H9 (cell line): ENCODE results near the gene COASY. TPM values are rescaled to one million over a fixed set of nuclear protein-coding genes. Genes with fewer than 3 reads are reported as not detected.

Experiments used
- DNase-seq: peaks from one replicate; pipeline ENCODE4 v3.0.0-alpha.2; 2017
- H2AFZ ChIP-seq: one replicate; pipeline ENCODE4 v1.6.1; 2013; ENCODE audit warnings: mild to moderate bottlenecking, low read length, control low read depth, moderate library complexity
- H2AK5ac ChIP-seq: 2 replicates; pipeline ENCODE4 v1.6.1; 2013; ENCODE audit warnings: low read length, control low read depth, mixed read lengths; ENCODE audit not compliant: insufficient read length
- H2BK120ac ChIP-seq: one replicate; pipeline ENCODE4 v1.6.1; 2013; ENCODE audit warnings: low read depth, mild to moderate bottlenecking, low read length, control low read depth, inconsistent platforms; ENCODE audit not compliant: poor library complexity, severe bottlenecking
- H2BK12ac ChIP-seq: 2 replicates; pipeline ENCODE4 v1.6.1; 2013; ENCODE audit warnings: low read length, control low read depth, mixed read lengths, low read depth; ENCODE audit not compliant: insufficient read length
- H2BK15ac ChIP-seq: 2 replicates; pipeline ENCODE4 v1.6.1; 2013; ENCODE audit warnings: low read depth, low read length, control low read depth
- H2BK20ac ChIP-seq: one replicate; pipeline ENCODE4 v1.6.1; 2013; ENCODE audit warnings: low read depth, mild to moderate bottlenecking, low read length, control low read depth, inconsistent platforms; ENCODE audit not compliant: poor library complexity, severe bottlenecking
- H2BK5ac ChIP-seq: 2 replicates; pipeline ENCODE4 v1.6.1; 2013; ENCODE audit warnings: low read length, control low read depth, mixed read lengths; ENCODE audit not compliant: insufficient read length
- H3K14ac ChIP-seq: 2 replicates; pipeline ENCODE4 v1.6.1; 2013; ENCODE audit warnings: low read length, control low read depth; ENCODE audit not compliant: insufficient read depth
- H3K18ac ChIP-seq: 2 replicates; pipeline ENCODE4 v1.6.1; 2013; ENCODE audit warnings: low read depth, mild to moderate bottlenecking, mixed read lengths, low read length, control low read depth; ENCODE audit not compliant: insufficient read length
- H3K23ac ChIP-seq: 2 replicates; pipeline ENCODE4 v1.6.1; 2013; ENCODE audit warnings: low read length, control low read depth, mixed read lengths, low read depth; ENCODE audit not compliant: insufficient read length
- H3K23me2 ChIP-seq: 2 replicates; pipeline ENCODE4 v1.6.1; 2013; ENCODE audit warnings: low read depth, mild to moderate bottlenecking, mixed read lengths, low read length, control low read depth; ENCODE audit not compliant: insufficient read length, poor library complexity, severe bottlenecking
- H3K27ac ChIP-seq: 2 replicates; pipeline ENCODE4 v1.5.1; 2013; ENCODE audit warnings: low read length, control low read depth, mixed read lengths, low read depth; ENCODE audit not compliant: insufficient read length
- H3K27me3 ChIP-seq: 2 replicates; pipeline ENCODE4 v1.6.1; 2013; ENCODE audit warnings: low read length, control low read depth, inconsistent platforms; ENCODE audit not compliant: insufficient read depth
- H3K4ac ChIP-seq: 2 replicates; pipeline ENCODE4 v1.6.1; 2013; ENCODE audit warnings: low read depth, mild to moderate bottlenecking, control low read depth, inconsistent platforms, low read length, moderate library complexity
- H3K4me1 ChIP-seq: 2 replicates; pipeline ENCODE4 v1.6.1; 2013; ENCODE audit warnings: low read length, control low read depth, inconsistent platforms; ENCODE audit not compliant: insufficient read depth
- H3K4me2 ChIP-seq: 2 replicates; pipeline ENCODE4 v1.6.1; 2013; ENCODE audit warnings: low read length, control low read depth, mixed read lengths; ENCODE audit not compliant: insufficient read length, insufficient read depth
- H3K56ac ChIP-seq: 2 replicates; pipeline ENCODE4 v1.6.1; 2013; ENCODE audit warnings: low read depth, mild to moderate bottlenecking, mixed read lengths, low read length, control low read depth; ENCODE audit not compliant: insufficient read length
- H3K79me1 ChIP-seq: 2 replicates; pipeline ENCODE4 v1.6.1; 2013; ENCODE audit warnings: low read depth, mild to moderate bottlenecking, moderate library complexity, low read length, control low read depth, inconsistent platforms; ENCODE audit not compliant: insufficient read depth, poor library complexity, severe bottlenecking
- H3K79me2 ChIP-seq: 2 replicates; pipeline ENCODE4 v1.6.1; 2013; ENCODE audit warnings: low read length, control low read depth, inconsistent platforms; ENCODE audit not compliant: insufficient read depth
- H3K9ac ChIP-seq: 2 replicates; pipeline ENCODE4 v1.6.1; 2013; ENCODE audit warnings: low read length, control low read depth, mixed read lengths; ENCODE audit not compliant: insufficient read length; ENCODE audit errors: extremely low read depth
- H3K9me3 ChIP-seq: one replicate; pipeline ENCODE4 v1.6.1; 2013; ENCODE audit warnings: low read depth, low read length, inconsistent platforms; ENCODE audit not compliant: control insufficient read depth
- H3T11ph ChIP-seq: one replicate; pipeline ENCODE4 v1.6.1; 2013; ENCODE audit warnings: mild to moderate bottlenecking, low read length, control low read depth, inconsistent platforms
- H4K20me1 ChIP-seq: one replicate; pipeline ENCODE4 v1.6.1; 2013; ENCODE audit not compliant: control insufficient read depth, insufficient read length, insufficient read depth
- H4K5ac ChIP-seq: 2 replicates; pipeline ENCODE4 v1.6.1; 2013; ENCODE audit warnings: low read depth, mild to moderate bottlenecking, mixed read lengths, low read length, control low read depth; ENCODE audit not compliant: insufficient read length
- H4K8ac ChIP-seq: replicated peaks from 2 replicates; pipeline ENCODE4 v1.6.1; 2013; ENCODE audit warnings: low read length, control low read depth, mixed read lengths, low read depth; ENCODE audit not compliant: insufficient read length
- H4K91ac ChIP-seq: 2 replicates; pipeline ENCODE4 v1.6.1; 2013; ENCODE audit warnings: low read depth, mild to moderate bottlenecking, moderate library complexity, mixed read lengths, low read length, control low read depth; ENCODE audit not compliant: insufficient read length
- H3K27ac Mint-ChIP-seq, 3 experiments: 2 replicates in 2 of 3; 3 replicates in 1 of 3; pipeline ENCODE4 v1.8.0; 2020 to 2021; ENCODE audit warnings: mixed read lengths in 3 of 3, mild to moderate bottlenecking in 1 of 3, moderate library complexity in 1 of 3
- H3K27me3 Mint-ChIP-seq: 2 replicates; pipeline ENCODE4 v1.8.0; 2021; ENCODE audit warnings: low read depth, mild to moderate bottlenecking, moderate library complexity, mixed read lengths
- H3K36me3 Mint-ChIP-seq, 3 experiments: 2 replicates in 2 of 3; 3 replicates in 1 of 3; pipeline ENCODE4 v1.8.0; 2020 to 2021; ENCODE audit warnings: low read depth in 3 of 3, mixed read lengths in 3 of 3; ENCODE audit not compliant: insufficient read depth in 1 of 3
- H3K4me1 Mint-ChIP-seq, 2 experiments: 2 replicates each; pipeline ENCODE4 v1.8.0; 2020; ENCODE audit warnings: mixed read lengths in 2 of 2
- H3K4me3 Mint-ChIP-seq, 2 experiments: 2 replicates in 1 of 2; 3 replicates in 1 of 2; pipeline ENCODE4 v1.8.0; 2020 to 2021; ENCODE audit warnings: mild to moderate bottlenecking in 2 of 2, mixed read lengths in 2 of 2, moderate library complexity in 1 of 2
- H3K9me3 Mint-ChIP-seq, 2 experiments: 2 replicates in 1 of 2; 3 replicates in 1 of 2; pipeline ENCODE4 v1.8.0; 2020; ENCODE audit warnings: mild to moderate bottlenecking in 2 of 2, mixed read lengths in 2 of 2, moderate library complexity in 1 of 2
- whole genome bisulfite sequencing: extraction: QIAGEN DNeasy Blood & Tissue Kit; methylation state at CpG from one replicate; pipeline ENCODE4 v1.1.7; 2013; ENCODE audit warnings: missing lambda C conversion rate, low lambda C conversion rate, mixed read lengths; ENCODE audit not compliant: insufficient read length; ENCODE audit errors: extremely low coverage; 5-methylcytosine and 5-hydroxymethylcytosine counted together
- total RNA-seq: library from RNA; stranded (reverse); gene quantifications from 2 replicates; pipeline ENCODE4 v1.2.1, GENCODE V29; 2021
- TF ChIP-seq, protein P1 (sequence below): fragments of 200-600 bp; sonication (generic); conservative IDR thresholded peaks from 3 replicates; pipeline ENCODE4 v1.8.0; 2021; ENCODE audit warnings: antibody characterized with exemption, mild to moderate bottlenecking

COASY gene
- total RNA-seq, 1 experiment from 2014 or later: 84.1 TPM

DNA sequence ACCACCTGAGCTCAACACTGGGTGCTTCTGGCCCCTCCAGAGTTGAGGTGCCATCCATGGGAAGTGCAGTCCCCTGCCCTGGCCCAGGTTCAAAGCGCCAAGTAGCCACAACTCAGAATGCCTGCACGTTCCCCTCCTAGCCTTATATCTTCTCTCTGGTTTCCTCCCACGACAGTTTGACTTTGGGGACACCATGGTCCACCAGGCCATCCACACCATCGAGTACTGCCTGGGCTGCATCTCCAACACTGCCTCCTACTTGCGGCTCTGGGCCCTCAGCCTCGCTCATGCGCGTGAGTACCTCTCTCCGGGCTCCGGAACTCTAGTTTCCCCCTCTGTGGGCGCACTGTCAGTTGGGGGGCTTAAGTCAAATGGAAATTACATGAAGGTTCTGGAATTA is 48.3 kb upstream of the COASY start:
- Histone ChIP-seq H4K91ac (no peak overlapping the region), H3K23me2 (no peaks in the 10 kb centered on the region), H3K79me2 (no peaks in the 10 kb centered on the region), H3K4ac (no peak overlapping the region), H3K27me3 (peaks cover 2% of the 10 kb centered on the region; the same call in 1 of the 2 replicates), H2BK12ac (no peak overlapping the region), H3K23ac (no peak overlapping the region), H4K20me1 (no peaks in the 10 kb centered on the region), H2BK15ac (no peak overlapping the region), H2BK20ac (no peak overlapping the region), H3K18ac (no peak overlapping the region), H3K79me1 (no peaks in the 10 kb centered on the region), H3K4me2 (no peak overlapping the region), H3K56ac (no peak overlapping the region), H2BK5ac (no peak overlapping the region), H2AFZ (no peak overlapping the region), H2AK5ac (no peak overlapping the region), H3T11ph (no peak overlapping the region), H3K4me1 (no peaks in the 10 kb centered on the region), H3K27ac (no peak overlapping the region), H3K14ac (no peak overlapping the region; the same call in 1 of the 2 replicates), H3K9ac (no peak overlapping the region), H4K5ac (no peak overlapping the region), H4K8ac (no peak overlapping the region), H3K9me3 (no peaks in the 10 kb centered on the region), H2BK120ac (no peak overlapping the region)
- TF ChIP-seq, protein P1, sequence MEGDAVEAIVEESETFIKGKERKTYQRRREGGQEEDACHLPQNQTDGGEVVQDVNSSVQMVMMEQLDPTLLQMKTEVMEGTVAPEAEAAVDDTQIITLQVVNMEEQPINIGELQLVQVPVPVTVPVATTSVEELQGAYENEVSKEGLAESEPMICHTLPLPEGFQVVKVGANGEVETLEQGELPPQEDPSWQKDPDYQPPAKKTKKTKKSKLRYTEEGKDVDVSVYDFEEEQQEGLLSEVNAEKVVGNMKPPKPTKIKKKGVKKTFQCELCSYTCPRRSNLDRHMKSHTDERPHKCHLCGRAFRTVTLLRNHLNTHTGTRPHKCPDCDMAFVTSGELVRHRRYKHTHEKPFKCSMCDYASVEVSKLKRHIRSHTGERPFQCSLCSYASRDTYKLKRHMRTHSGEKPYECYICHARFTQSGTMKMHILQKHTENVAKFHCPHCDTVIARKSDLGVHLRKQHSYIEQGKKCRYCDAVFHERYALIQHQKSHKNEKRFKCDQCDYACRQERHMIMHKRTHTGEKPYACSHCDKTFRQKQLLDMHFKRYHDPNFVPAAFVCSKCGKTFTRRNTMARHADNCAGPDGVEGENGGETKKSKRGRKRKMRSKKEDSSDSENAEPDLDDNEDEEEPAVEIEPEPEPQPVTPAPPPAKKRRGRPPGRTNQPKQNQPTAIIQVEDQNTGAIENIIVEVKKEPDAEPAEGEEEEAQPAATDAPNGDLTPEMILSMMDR: no peak
- WGBS: no CpG with 5 or more reads among the region's 11 CpGs
- H3K27me3 Mint-ChIP-seq: peaks cover 2% of the 10 kb centered on the region; the same call in 1 of the 2 replicates
- peaks cover 0 to 34% (median 30%) of the 10 kb centered on the region in 3 experiments; a peak in 5 of 7 replicates for H3K36me3 Mint-ChIP-seq
- H3K27ac Mint-ChIP-seq: no peak overlapping the region
- H3K4me3 Mint-ChIP-seq: no peak overlapping the region; a peak in 1 of 5 replicates
- no peak for DNase-seq
- H3K4me1 Mint-ChIP-seq: peaks cover 1 to 13% of the 10 kb centered on the region in 2 experiments
- no peaks in the 10 kb centered on the region for H3K9me3 Mint-ChIP-seq
